Adipocyte (in vitro differentiated cells): ENCODE results near the gene DOCK2.

Source experiments
- DNase-seq: peaks from one replicate; pipeline ENCODE4 v3.0.0-alpha.2; 2015; ENCODE audit warnings: low read depth
- H3K27me3 ChIP-seq: replicated peaks from 2 replicates; pipeline ENCODE4 v1.7.0; 2013; ENCODE audit warnings: mild to moderate bottlenecking, low read length, moderate library complexity; ENCODE audit not compliant: control insufficient read depth, insufficient read depth
- H3K36me3 ChIP-seq: 2 replicates; pipeline ENCODE4 v1.7.0; 2013; ENCODE audit warnings: low read length, mild to moderate bottlenecking, moderate library complexity; ENCODE audit not compliant: control insufficient read depth, insufficient read depth, severe bottlenecking
- H3K4me1 ChIP-seq: 2 replicates; pipeline ENCODE4 v1.7.0; 2013; ENCODE audit warnings: mild to moderate bottlenecking, low read length, moderate library complexity; ENCODE audit not compliant: control insufficient read depth, insufficient read depth
- H3K4me3 ChIP-seq: 2 replicates; pipeline ENCODE4 v1.7.0; 2013; ENCODE audit warnings: mild to moderate bottlenecking, low read length, moderate library complexity
- H3K9ac ChIP-seq: 2 replicates; pipeline ENCODE4 v1.7.0; 2013; ENCODE audit warnings: mild to moderate bottlenecking, low read length, moderate library complexity
- H3K9me3 ChIP-seq: 2 replicates; pipeline ENCODE4 v1.7.0; 2013; ENCODE audit warnings: mild to moderate bottlenecking, low read length, moderate library complexity; ENCODE audit not compliant: control insufficient read depth

DOCK2 gene

DNA sequence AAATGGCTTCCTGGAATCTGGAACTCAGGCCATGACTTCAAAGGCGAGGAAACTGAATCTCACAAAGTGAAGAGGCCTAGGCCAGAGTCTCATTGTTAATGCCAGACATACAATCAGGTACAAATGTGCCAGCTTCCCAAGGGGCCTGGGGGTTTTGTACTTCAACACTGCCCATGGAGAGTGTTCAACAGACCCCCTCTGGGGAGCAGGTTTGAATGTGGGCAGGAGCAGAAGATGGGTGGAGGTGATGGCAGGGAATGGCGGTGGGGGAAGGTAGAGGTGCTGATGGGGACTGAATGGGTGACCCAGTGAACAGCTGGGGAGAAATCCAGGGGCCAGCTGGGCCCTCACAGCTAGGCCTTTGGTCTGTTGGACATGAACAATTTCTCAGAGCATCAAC, 480.7 kb downstream of the DOCK2 start:
- no peak overlapping the region for H3K4me3 ChIP-seq
- no peaks in the 10 kb centered on the region for H3K36me3 ChIP-seq
- H3K4me1 ChIP-seq = peaks cover 4% of the 10 kb centered on the region
- H3K9me3 ChIP-seq = peaks cover 4% of the 10 kb centered on the region
- DNase-seq = no peak
- peaks cover 6% of the 10 kb centered on the region for H3K27me3 ChIP-seq
- H3K9ac ChIP-seq = no peak overlapping the region

DNA sequence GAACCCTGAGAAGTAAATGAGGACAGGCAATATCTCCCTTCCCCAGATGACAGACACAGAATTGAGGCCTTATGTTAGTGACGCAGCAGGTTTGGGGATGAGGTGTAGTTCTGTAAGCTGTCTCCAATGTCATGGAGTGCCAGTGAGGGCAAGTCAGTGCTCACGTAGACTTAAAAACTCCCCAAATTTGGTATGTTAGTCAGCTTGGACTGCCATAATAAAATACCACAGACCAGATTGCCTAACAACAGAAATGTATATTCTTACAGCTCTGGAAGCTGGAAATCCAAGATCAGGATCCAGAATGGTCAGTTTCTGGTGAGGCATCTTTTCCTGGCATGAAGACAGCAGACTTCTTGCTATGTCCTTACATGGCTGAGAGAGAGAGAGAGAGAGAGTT, 483.5 kb downstream of the DOCK2 start:
- no peak overlapping the region for H3K9ac ChIP-seq
- H3K36me3 ChIP-seq = no peaks in the 10 kb centered on the region
- H3K4me3 ChIP-seq = no peak overlapping the region
- no peaks in the 10 kb centered on the region for H3K27me3 ChIP-seq
- peak; percentile 83 for DNase-seq
- H3K9me3 ChIP-seq = peaks cover 4% of the 10 kb centered on the region
- peaks cover 4% of the 10 kb centered on the region for H3K4me1 ChIP-seq

- Histone ChIP-seq H3K9ac (peak overlapping the region; percentile 10), H3K36me3 (no peaks in the 10 kb centered on the region), H3K9me3 (peaks cover 12% of the 10 kb centered on the region), H3K27me3 (no peaks in the 10 kb centered on the region), H3K4me1 (peaks cover 4% of the 10 kb centered on the region), H3K4me3 (no peak overlapping the region)
- DNase-seq = peak; percentile 63
These were observed 484.2 kb downstream of the DOCK2 start for GRCh38 chr5:170121321-170121720.

GRCh38 chr5:170126061-170126460, 489.0 kb downstream of the DOCK2 start:
- DNase-seq = no peak
- Histone ChIP-seq H3K36me3 (no peaks in the 10 kb centered on the region), H3K4me3 (no peak overlapping the region), H3K4me1 (peaks cover 1% of the 10 kb centered on the region), H3K27me3 (peaks cover 4% of the 10 kb centered on the region), H3K9me3 (peaks cover 20% of the 10 kb centered on the region), H3K9ac (no peak overlapping the region)

DNA sequence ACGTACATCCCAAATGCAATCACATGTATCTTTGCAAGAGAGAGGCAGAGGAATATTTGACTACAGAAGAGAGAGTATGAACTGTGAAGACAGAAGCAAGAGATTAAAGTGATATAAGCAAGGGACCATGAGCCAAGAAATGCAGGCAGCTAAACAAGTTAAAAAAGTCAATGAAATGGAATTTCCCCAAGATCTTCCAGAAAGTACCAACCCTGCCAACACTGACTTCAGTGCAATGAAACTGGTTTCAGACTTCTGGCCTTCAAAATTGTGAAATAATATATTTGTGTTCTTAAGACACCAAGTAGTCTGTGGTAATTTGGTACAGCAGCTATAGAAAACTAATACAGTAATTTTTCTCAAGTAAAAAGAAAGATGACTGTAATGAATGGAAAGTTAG, 489.6 kb downstream of the DOCK2 start:
- Histone ChIP-seq H3K36me3 (no peaks in the 10 kb centered on the region), H3K4me3 (no peak overlapping the region), H3K27me3 (peaks cover 4% of the 10 kb centered on the region), H3K9me3 (peaks cover 20% of the 10 kb centered on the region), H3K9ac (no peak overlapping the region), H3K4me1 (no peaks in the 10 kb centered on the region)
- DNase-seq = no peak

- no peak overlapping the region for H3K9ac ChIP-seq
- peaks cover 21% of the 10 kb centered on the region for H3K4me1 ChIP-seq
- H3K9me3 ChIP-seq = peaks cover 9% of the 10 kb centered on the region
- no peak for DNase-seq
- no peak overlapping the region for H3K4me3 ChIP-seq
- peaks cover 4% of the 10 kb centered on the region for H3K27me3 ChIP-seq
- H3K36me3 ChIP-seq = no peaks in the 10 kb centered on the region
These were observed 494.2 kb downstream of the DOCK2 start for GRCh38 chr5:170131235-170131634.

DNA sequence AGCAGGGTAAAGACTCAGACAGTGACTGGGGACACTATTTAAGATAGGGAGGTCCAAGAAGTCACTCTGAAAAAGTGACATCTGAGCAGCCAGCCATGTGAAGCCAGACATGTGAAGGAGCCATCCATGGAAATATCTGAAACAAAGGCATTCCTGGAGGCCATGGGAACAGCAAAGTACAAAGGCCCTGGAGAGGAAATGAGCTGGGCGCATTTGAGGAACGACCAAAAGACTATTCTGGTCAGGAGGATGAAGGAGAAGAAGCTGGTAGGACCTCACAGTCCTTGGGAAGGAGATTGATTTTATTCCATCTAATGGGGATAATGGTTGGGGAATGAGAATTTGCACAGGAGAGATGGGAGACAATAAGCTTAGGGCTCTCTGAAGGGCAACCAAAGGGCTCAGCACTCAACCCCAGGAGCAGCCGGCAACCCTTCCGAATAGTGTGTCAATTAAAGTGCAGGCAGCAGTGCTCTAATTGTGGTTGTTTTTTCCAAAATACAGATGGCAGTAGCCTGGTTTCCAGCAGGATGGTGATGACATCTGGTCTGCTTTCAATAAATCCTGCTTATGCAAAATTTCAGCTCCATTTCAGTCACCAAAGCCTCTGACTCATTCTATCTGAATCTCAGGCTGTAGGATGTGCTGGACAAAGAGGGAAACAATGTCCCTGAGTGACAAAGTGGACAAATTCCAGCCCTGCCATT, 495.3 kb downstream of the DOCK2 start:
- Histone ChIP-seq H3K27me3 (peaks cover 4% of the 10 kb centered on the region), H3K9me3 (no peaks in the 10 kb centered on the region), H3K4me1 (peaks cover 22% of the 10 kb centered on the region), H3K4me3 (no peak overlapping the region), H3K36me3 (no peaks in the 10 kb centered on the region), H3K9ac (no peak overlapping the region)
- DNase-seq = peak; percentile 93
